Measurements from ENCODE around the gene GRK5. TPM values are rescaled to one million over a fixed set of nuclear protein-coding genes. Genes with fewer than 3 reads are reported as not detected.

The GRK5 gene
- total RNA-seq, 1 experiment from 2014 or later: 4.8 TPM

DNA sequence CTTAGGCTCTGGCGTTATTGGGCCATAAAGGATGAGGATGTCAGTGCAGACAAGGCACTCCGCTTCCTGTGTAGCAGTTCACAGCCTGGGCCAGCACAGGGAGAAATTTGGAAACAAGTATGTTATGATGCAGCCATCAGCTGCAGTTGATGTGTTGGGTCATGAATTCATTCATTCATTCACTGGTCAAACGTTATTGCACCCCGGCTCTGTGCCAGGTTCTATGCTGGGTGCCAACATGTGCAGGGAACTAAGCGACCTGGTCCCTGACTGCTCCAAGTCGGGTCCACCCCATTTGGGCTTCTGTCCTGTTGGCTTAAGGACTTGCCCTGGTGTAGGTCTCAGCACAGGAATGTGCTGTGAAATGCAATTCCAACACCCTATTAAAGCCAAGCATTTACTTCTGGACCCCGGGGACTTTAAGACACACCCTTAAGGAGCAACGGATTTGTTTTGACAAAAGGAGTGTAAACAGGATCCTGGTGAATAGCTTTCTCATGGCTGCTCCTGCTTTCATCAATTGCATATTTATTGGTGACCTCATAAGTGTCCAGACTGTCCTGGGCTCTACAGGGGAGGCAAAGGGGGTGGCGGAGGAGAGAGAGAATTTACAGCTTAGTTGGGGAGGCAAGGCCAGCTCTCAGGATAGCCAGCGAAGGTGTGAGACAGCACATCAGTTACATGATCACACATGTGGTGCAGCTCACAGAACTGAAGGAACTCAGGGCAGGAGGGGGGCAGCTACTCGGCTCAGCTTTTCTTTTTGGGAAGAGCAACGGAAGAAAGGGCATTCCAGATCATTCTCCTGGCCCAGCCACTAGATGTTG lies 158.6 kb downstream of the GRK5 start:
- no peak overlapping the region for H3K27ac ChIP-seq
- no peaks in the 10 kb centered on the region for H4K20me1 ChIP-seq (ENCODE audit: insufficient read depth)
- BruUV-seq (replicated peaks): no TSS peak
- no peak overlapping the region for H3K4me2 ChIP-seq
- H3F3A ChIP-seq (ENCODE audit: insufficient read depth, low read depth): 0 out of 2 replicates have a peak, but pooled peaks cover 5% of the 10 kb centered on the region
- TF ChIP-seq EZH2 (IDR thresholded peaks at IDR 0.05; ENCODE audit: low read depth): no peak
- TF ChIP-seq, protein P1, sequence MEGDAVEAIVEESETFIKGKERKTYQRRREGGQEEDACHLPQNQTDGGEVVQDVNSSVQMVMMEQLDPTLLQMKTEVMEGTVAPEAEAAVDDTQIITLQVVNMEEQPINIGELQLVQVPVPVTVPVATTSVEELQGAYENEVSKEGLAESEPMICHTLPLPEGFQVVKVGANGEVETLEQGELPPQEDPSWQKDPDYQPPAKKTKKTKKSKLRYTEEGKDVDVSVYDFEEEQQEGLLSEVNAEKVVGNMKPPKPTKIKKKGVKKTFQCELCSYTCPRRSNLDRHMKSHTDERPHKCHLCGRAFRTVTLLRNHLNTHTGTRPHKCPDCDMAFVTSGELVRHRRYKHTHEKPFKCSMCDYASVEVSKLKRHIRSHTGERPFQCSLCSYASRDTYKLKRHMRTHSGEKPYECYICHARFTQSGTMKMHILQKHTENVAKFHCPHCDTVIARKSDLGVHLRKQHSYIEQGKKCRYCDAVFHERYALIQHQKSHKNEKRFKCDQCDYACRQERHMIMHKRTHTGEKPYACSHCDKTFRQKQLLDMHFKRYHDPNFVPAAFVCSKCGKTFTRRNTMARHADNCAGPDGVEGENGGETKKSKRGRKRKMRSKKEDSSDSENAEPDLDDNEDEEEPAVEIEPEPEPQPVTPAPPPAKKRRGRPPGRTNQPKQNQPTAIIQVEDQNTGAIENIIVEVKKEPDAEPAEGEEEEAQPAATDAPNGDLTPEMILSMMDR (conservative IDR thresholded peaks at IDR 0.05): no peak
- H3K9me3 ChIP-seq (ENCODE audit: insufficient read depth, low read depth): no peaks in the 10 kb centered on the region
- POLR2A ChIA-PET (ENCODE audit: unreplicated experiment): no interaction called here
- 0 out of 2 replicates have a peak, but pooled peaks cover 6% of the 10 kb centered on the region for H3K4me1 ChIP-seq (replicated peaks; ENCODE audit: insufficient read depth)
- H3K79me2 ChIP-seq (ENCODE audit: low read depth): no peaks in the 10 kb centered on the region
- no peaks in the 10 kb centered on the region for H3K27me3 ChIP-seq (ENCODE audit: insufficient read depth, low read depth)
- DNase-seq: no peak
- CTCF ChIA-PET: no interaction called here
- no peaks in the 10 kb centered on the region for H3K9me2 ChIP-seq (ENCODE audit: insufficient read depth)
- intact Hi-C loops (cut with micrococcal nuclease; ENCODE audit: unreplicated experiment): no loop called here
- no peak overlapping the region for H2AFZ ChIP-seq
- no peaks in the 10 kb centered on the region for H3K36me3 ChIP-seq (ENCODE audit: low read depth)
- H3K4me3 ChIP-seq: no peak overlapping the region

DNA sequence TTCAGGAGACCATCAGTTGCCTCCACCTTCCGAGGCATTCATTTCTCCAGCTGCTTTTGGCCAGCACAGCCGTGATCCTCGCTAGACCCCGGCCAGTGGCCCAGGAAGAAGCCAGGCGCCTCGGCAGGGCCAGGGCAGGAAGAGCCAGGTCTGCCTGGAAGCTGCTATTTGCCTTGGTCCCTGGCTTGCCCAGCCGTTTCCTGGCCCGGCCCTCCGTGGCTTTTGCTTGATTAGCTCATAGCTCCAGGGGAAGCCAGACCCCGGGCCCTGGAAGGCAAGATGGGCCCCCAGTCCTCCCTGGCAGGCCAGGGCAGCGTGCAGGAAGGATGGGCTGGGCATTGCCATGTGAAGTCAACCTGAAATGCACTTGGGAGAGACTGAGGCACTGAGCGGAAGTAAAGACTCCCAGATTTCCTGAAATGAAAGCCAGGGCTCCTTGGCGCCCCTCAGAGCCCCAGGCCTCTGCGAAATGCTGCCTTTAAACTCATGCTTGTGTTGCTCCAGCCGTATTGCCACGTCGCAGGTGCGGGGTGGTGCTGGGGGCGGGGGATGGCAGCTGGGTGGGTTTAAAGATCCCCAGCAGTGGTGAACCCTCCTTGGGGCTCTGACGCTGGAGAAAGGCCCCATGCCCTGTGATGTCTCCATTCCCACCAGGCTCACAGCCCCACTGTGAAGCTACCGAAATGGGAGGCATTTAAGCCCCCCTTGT lies 160.6 kb downstream of the GRK5 start:
- no peaks in the 10 kb centered on the region for H4K20me1 ChIP-seq (ENCODE audit: insufficient read depth)
- no peak overlapping the region for H2AFZ ChIP-seq
- no peaks in the 10 kb centered on the region for H3K9me2 ChIP-seq (ENCODE audit: insufficient read depth)
- BruUV-seq (replicated peaks): no TSS peak
- no peaks in the 10 kb centered on the region for H3K4me1 ChIP-seq (replicated peaks; ENCODE audit: insufficient read depth)
- H3K79me2 ChIP-seq (ENCODE audit: low read depth): no peaks in the 10 kb centered on the region
- CTCF ChIA-PET: no interaction called here
- POLR2A ChIA-PET (ENCODE audit: unreplicated experiment): no interaction called here
- intact Hi-C loops (cut with micrococcal nuclease; ENCODE audit: unreplicated experiment): no loop called here
- no peaks in the 10 kb centered on the region for H3K36me3 ChIP-seq (ENCODE audit: low read depth)
- H3K27me3 ChIP-seq (ENCODE audit: insufficient read depth, low read depth): no peaks in the 10 kb centered on the region
- no peaks in the 10 kb centered on the region for H3K9me3 ChIP-seq (ENCODE audit: insufficient read depth, low read depth)
- H3K4me3 ChIP-seq: no peak overlapping the region
- DNase-seq: no peak
- TF ChIP-seq, protein P1 (conservative IDR thresholded peaks at IDR 0.05): no peak
- TF ChIP-seq EZH2 (IDR thresholded peaks at IDR 0.05; ENCODE audit: low read depth): no peak
- no peak overlapping the region for H3K27ac ChIP-seq
- no peak overlapping the region for H3K4me2 ChIP-seq
- no peaks in the 10 kb centered on the region for H3F3A ChIP-seq (ENCODE audit: insufficient read depth, low read depth)

DNA sequence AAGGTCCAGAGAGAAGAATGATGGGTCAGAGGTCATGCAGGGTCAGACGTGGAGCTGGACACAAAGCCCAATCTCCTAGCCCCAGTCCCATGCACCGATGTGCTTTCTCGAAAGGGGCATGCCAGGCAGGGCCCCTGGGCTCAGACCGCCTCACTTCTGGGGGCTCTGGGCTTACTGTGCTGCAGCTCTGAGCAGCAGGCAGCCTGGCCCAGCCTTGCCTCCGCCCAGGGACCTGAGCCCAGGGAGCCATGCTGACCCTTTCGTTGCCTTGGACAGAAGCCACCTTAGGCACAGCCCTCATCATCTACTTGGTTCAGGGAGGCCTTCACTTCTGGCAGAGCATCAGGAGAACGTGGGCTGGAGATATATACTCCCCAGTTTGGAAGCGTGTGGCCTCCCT lies 161.2 kb downstream of the GRK5 start:
- intact Hi-C loops (cut with micrococcal nuclease; ENCODE audit: unreplicated experiment): no loop called here
- no TSS peak for BruUV-seq (replicated peaks)
- Histone ChIP-seq H3K9me2 (ENCODE audit: insufficient read depth) (no peaks in the 10 kb centered on the region), H3K79me2 (ENCODE audit: low read depth) (no peaks in the 10 kb centered on the region), H3K27ac (no peak overlapping the region), H3K4me3 (no peak overlapping the region), H3K4me1 (replicated peaks; ENCODE audit: insufficient read depth) (no peaks in the 10 kb centered on the region), H3K9me3 (ENCODE audit: insufficient read depth, low read depth) (no peaks in the 10 kb centered on the region), H4K20me1 (ENCODE audit: insufficient read depth) (no peaks in the 10 kb centered on the region), H3K27me3 (ENCODE audit: insufficient read depth, low read depth) (no peaks in the 10 kb centered on the region), H3K4me2 (no peak overlapping the region), H2AFZ (no peak overlapping the region), H3F3A (ENCODE audit: insufficient read depth, low read depth) (no peaks in the 10 kb centered on the region), H3K36me3 (ENCODE audit: low read depth) (no peaks in the 10 kb centered on the region)
- no peak for TF ChIP-seq EZH2 (IDR thresholded peaks at IDR 0.05; ENCODE audit: low read depth)
- TF ChIP-seq, protein P1 (conservative IDR thresholded peaks at IDR 0.05): no peak
- no peak for DNase-seq
- ChIA-PET POLR2A (ENCODE audit: unreplicated experiment) (no interaction called here), CTCF (no interaction called here)

Data from PC-9 (cell line).